Measurements from ENCODE around the gene ZFP36L1.
A peak's percentile ranks its signal among the peaks of the same experiment; 100 is the strongest.

Gene ZFP36L1

GRCh38 chr14:68792979-68793733 is at the start of gene ZFP36L1:
Gene ZFP36L1 (minus strand): TSS chr14:68793067. CDS start chr14:68792938, 129 bp downstream.
- DNase-seq: peak; percentile 82

- DNase-seq: no peak
These were observed 49.4 kb upstream of the ZFP36L1 start for GRCh38 chr14:68842298-68842697.

GRCh38 chr14:68841016-68841809 is 48.3 kb upstream of the ZFP36L1 start:
- DNase-seq: no peak

GRCh38 chr14:68840454-68840853 is 47.6 kb upstream of the ZFP36L1 start:
- DNase-seq: no peak

- DNase-seq: no peak
These were observed 43.2 kb upstream of the ZFP36L1 start for GRCh38 chr14:68836082-68836481.

GRCh38 chr14:68834816-68835215 is 41.9 kb upstream of the ZFP36L1 start:
- no peak for DNase-seq

GRCh38 chr14:68828698-68829097 is 35.8 kb upstream of the ZFP36L1 start:
- no peak for DNase-seq

GRCh38 chr14:68825729-68826128 is 32.9 kb upstream of the ZFP36L1 start:
- no peak for DNase-seq

GRCh38 chr14:68824517-68825347 is 31.9 kb upstream of the ZFP36L1 start:
- peak; percentile 19 to 38 for DNase-seq

- DNase-seq: no peak
These were observed 31.3 kb upstream of the ZFP36L1 start for GRCh38 chr14:68824207-68824516.

GRCh38 chr14:68823434-68824206 is 30.8 kb upstream of the ZFP36L1 start:
- no peak for DNase-seq

GRCh38 chr14:68822926-68823325 is 30.1 kb upstream of the ZFP36L1 start:
- no peak for DNase-seq

GRCh38 chr14:68822132-68822651 is 29.3 kb upstream of the ZFP36L1 start:
- DNase-seq: no peak

- no peak for DNase-seq
These were observed 28.3 kb upstream of the ZFP36L1 start for GRCh38 chr14:68820999-68821683.

- peak in 1 of 2 experiments; percentile 12 for DNase-seq
These were observed 27.7 kb upstream of the ZFP36L1 start for GRCh38 chr14:68820536-68820935.

- no peak for DNase-seq
These were observed 27.3 kb upstream of the ZFP36L1 start for GRCh38 chr14:68820119-68820518.

- DNase-seq: no peak
These were observed 26.4 kb upstream of the ZFP36L1 start for GRCh38 chr14:68819260-68819691.

- DNase-seq: no peak
These were observed 24.8 kb upstream of the ZFP36L1 start for GRCh38 chr14:68817506-68818212.

GRCh38 chr14:68816943-68817430 is 24.1 kb upstream of the ZFP36L1 start:
- DNase-seq: no peak

GRCh38 chr14:68816183-68816942 is 23.5 kb upstream of the ZFP36L1 start:
- DNase-seq: peak; percentile 78 to 84
